Stimulated activated CD4-positive, alpha-beta T cell treated with anti-CD3 and anti-CD28 coated beads, Interleukin-15, amount 100 ng/mL, for 1 hour (primary cell): ENCODE data around the gene LEF1.
"Not testable (repeated sequence)": the region's sequence is repeated elsewhere in the genome, so short reads cannot be mapped to it uniquely, and the experiment has no call there.

Experiments
- DNase-seq, 2 donors: peaks; one replicate each; pipeline ENCODE4 v3.0.0-alpha.2; 2020; ENCODE audit warnings: low read depth in 1 of 2, low spot score in 1 of 2

LEF1 gene

DNA sequence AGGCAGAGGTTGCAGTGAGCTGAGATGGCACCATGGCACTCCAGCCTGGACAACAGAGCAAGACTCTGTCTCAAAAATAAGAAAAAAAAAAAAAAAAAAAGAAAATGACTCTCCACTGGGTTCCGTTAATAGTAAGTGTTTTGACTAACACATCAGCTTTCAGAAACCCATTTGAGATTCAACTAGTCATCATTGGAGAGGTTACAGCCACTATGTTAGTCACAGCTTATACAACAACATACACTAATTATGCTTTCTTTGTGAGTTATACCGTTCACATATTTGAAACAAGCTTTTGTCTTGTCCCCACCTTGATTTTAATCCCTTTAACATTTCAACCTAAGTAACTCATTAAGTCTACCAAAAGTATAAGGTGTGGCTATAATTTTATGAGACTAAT lies 130.8 kb downstream of the LEF1 start:
- no peak for DNase-seq

DNA sequence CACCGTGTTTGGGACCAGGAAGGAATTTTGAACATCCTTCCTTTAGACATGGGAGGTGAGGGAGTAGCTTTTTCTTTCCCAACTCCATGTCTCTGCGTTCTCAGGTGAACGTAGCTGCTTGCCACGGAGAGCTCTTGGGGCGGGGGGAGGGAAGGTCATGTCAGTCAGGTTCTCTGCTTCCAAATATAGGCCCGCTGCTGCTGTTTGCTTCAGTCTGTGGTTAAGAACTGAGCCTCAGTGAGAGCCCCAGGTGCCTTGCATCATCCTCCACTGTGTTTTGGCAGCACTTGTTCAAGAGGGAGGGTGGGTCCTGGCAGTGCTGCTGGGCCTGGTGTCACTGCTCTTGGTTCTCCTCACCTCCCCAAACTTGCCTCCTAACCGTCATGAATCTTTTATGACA lies 132.5 kb downstream of the LEF1 start:
- DNase-seq: peak in 1 of 2 donors; percentile 34

DNA sequence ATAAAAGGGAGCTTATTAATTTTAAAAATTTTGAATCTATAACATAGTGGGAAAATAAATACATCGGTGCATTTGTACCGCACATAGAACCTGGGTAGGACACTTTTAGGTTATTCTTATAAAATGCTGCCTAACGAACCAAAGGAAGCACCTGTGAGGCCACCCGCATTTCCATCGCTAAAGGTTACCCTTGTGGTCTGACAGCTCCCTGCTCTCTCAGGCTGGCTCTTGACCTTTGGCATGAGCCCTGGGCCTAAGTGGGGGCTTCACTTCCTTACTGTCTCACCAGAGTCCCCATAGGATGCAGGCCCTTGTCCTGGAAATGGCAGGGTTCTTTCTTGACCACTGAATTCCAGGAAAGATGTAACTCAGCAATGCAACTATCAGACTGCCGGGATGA lies 133.0 kb downstream of the LEF1 start:
- DNase-seq: no peak

DNA sequence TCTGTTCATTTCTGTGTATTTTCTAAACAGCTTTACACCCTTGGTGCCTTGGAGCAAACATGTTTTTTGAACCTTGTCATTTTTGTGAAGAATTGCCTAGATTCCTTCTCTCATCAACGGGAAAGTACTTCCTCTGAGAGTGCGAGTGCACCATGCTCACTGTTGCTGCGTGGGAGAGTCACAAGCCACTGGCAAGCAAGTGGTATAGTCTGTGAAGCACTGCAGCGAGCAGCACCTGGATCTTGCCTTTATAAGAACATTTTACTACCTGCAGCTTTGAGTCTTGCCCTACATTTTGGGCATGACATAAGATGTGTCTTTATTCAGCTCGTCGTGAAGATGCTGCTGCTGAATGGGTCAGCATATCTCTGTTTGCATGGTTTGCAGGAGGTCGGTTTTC lies 134.2 kb downstream of the LEF1 start:
- DNase-seq: no peak

DNA sequence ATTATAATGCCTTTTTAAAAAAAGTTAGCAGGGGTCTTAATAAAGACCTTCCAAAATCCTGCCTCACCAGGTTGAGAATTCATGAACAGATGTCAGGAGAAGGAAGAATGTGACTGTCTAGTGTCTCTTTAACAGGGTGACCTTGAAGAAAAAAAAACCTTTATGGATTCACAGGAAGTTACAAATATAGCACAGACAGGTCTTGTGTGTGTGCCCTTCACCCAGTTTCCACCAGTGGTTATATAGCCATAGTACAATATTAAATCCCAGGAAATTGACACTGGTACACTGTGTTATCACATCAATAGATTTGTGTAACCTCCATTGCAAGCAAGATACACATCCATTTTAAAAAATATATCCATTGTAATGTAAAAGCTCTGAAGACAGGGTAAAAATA lies 135.4 kb downstream of the LEF1 start:
- no peak for DNase-seq

DNA sequence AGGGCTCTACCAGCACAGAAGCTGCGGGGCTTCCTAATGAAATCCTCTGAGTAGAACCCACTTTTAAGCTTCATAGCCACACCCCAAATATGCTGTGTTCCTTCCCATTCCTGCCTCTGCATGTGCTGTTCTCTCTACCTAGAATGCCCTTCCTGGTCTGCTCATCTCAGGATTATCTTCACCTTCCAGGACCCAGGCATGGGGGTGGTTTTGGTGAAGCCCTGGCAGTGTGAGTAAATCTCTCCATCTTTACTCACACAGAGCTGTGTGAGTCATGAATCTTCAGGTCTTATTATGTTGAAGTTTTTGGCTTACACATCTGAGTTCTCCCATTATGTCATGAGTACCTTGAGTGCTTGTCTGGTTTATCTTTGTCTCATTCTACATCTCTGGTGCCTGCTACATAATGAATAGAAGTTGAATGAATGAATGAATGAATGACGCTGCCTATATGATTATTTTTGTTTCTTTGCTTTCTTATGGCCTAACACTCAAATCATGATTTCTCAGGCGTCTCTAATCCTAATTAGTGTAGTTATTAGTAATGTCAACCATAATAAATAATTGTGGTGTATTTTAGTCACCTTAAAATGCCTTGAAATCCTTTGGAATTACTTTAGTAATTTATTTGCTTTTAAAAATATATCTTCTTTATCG lies 137.2 kb downstream of the LEF1 start:
- no peak for DNase-seq

DNA sequence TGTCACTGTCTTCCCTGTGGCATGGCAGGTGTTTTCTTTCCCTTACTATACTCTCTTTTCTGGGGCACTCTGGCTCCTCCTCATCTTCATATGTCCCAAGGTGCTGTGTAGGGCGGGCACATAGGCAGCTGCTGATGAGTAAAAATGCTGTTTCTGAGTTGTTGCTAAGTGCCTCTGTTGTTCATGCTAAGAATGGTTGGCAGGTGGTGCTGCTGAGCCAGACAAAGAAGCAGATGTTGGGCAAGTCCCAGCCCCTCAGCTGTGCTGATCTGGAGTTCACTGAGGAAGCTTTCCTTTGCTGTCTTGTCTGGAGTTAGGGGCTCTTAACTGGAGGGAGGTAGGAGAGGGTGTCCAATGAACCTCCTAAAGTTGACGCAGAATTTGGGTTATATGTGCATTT lies 138.4 kb downstream of the LEF1 start:
- DNase-seq: peak; percentile 44 to 45

DNA sequence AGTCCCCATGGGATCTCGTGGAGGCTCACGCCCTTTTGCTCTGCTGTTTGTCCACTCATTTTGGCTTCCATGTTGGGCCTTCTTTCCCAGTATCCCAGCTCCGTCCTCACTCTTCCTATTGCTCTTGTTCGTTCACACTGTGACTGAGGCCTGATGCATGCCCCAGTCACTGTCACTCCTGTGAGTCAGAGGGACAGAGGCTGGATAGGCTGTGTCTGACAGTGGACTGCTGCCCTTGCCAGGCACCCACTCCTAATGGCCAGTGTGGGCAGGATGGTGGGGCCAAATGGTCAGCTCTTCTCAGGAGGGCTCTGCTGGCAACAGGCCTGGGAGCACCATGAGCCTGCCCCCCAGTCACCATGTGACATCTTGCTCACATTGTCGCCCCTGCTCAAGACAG lies 139.0 kb downstream of the LEF1 start:
- no peak for DNase-seq

DNA sequence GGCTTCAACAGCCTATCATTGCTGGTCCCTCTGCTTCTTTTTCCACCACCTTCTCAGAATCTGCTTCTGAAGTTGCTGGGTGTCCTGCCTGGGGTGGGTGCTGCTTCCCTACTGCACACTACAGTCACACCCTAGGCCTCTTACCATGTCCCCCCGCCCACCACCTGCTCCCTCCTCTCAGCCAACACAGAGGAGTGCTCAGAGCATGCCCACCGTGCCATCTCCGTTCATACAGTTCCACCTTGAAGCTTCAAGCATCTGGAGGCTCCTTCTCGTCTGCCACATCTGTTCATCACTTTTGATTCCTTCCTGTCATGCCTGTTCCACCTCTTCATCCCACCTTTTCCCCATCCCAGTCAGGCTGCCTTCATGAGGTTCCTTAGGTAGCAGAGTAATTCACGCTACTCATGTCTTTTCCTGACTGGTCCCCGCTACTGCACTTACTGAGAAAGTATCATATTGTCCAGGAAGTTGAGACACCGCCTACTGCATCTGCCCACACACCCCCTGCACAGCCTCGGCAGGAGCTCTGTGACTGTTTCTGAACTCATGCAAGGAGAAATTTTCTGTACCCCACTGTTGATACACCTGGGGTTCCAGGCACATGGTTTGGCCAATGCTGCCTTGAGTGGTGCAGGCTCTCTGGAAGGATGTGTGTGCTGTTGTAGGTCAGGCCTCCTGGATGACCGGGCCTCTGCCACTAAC lies 139.6 kb downstream of the LEF1 start:
- peak in 1 of 2 donors; percentile 44 for DNase-seq

DNA sequence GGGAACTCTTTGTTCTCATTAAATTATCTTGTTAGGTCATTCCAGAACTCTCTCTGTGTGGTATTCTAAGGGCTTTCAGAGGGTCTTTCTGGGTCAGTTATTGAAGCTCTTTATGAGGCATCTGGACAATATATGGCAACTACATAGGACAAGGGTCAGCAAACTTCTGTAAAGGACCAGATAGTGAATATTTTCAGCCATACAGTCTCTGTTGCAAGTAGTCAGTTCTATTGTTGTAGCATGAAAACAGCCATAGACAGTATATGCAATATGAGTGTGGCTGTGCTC lies 143.9 kb downstream of the LEF1 start:
- no peak for DNase-seq

DNA sequence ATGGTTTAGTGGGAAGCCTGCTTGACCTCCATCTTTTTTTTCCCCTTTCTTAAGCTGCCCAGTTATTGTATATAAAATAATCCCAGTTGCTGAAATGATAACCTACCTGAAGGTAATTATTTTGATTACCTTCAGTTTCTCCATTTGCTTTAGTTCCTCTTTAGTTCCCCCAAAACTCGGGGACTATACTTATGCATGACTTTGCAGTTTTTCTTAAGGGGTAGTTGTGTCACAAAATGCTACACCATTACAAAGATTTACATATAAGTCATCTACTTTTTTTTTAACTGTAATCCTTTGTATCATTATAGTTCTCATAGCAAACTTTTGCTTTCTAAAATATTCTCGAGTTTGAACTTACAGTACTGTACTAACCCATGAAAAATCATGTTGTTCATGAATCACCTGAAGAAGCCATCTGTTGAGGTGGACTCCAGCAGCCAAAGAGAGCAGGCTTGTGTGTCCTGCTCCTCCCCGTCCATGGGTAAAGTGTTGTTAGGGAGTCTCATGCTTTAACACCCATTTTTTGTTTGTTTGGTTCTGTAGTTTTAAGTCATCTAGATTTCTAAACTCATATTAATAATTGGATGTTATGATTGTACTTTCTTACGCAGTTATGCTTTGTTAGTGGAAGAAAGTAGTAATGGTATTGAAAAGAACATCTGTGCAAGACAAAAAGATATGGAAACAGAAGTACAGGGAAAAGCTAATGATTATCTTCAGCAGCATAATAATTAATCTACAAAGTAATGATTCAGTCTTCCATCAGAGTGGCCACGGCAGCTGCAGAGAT lies 144.5 kb downstream of the LEF1 start:
- DNase-seq: no peak

DNA sequence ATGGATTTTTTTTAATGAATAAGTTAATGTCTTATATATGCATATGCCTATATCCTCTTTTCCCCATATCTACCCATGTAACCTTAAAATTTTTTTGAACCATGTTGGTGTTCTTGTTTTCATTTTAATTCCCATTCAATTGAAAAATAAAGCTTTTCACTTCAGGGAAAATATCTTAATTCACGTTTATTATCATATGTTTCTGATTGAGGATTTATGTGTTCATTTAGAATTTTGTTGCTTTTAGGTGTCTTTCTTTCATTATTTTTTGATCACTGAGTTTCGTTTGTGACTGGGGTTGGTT lies 149.9 kb downstream of the LEF1 start:
- no peak for DNase-seq

DNA sequence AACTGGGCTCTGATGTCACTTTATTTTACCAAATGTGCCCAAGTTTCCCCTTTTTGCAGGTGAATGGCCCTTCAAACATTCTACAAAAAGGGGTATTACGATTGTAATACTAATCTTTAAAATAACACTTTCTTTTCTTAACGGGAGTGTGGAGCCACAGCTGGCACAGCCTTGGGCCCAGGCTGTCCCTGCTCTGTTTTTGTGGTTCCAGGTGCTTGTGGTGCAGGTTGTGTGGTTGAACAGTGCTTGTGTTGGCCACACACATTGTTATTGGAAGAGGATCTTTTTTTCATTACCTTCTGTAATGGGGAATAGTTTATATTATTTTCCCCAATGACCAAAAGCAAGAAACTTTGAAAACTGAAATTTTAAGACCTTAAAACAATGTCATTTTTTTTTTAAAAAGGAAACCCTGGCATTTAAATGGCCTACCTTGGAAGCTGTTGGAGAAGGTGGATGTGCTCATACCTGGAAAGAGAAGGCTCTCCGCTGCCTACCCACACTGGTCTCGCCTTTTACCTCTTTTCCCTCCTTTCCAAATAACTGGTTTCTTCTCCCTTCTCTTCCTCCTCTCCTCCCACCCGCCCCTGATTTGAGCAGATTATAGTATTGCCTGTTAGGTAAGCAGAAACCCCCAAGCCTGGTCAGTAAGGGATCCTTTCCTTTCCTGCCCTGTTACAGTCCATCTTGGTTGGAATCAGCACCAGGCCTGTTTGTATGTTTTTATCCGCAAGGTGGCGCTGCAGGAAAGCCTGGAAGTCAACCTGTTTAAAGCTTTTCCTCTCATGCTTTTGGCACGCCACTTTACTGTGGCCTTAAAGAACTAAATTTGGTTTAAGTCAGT lies 150.5 kb downstream of the LEF1 start:
- DNase-seq: peak; percentile 62 to 68

DNA sequence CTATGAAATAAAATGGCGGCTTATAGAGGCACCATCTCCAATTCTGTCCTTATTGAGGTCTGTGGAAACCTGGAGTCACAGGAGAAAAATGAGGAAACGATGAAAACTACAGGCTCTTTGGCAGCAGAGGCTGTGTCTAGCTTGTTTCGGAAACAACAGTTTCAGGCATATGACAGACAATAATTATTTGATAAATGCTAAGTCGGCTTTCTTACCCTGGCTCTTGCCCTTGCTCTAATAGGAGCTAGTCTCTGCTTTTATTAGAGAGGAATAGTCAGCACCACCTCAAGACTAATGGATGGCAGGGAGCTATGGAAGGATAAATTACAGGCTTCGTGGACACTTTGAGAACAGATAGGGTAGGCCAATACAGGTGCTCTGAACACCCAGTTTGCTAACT lies 154.8 kb downstream of the LEF1 start:
- DNase-seq: no peak

DNA sequence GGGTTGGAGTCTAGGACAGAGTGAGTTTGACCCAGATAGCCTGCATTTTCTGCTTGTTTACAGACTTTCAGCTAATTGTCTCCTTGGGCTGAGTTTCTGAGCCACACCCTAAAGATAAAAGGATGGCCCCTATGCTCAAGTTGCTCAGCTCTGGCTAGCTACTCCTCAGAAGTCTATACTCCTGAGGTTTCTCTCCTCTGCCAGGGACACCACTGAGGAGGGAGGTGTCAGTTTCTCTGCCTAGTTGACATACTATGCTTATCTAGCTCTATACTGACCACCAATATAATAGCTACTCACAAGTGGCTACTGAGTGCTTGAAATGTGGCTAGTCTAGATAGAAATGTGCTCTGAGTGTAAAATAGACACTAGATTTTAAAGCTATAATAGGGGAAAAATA lies 155.4 kb downstream of the LEF1 start:
- no peak for DNase-seq

DNA sequence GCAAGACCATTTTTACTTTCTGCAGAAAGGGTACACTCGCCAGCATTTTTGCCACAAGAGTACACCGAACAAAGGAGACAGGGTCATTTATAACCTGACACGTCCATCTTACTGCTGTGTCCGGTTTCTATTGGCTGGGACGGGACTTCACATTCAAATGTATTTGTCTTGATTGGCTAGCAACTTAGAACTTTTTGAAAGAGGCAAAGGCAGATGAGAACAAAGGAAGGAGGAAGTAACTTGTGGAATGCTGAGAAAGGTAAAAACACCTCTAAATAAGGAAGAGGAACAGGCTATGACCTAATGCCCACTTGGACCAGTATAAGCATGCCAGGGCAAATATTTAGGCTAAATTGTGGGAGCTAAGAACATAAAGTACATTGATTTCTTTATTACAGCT lies 156.3 kb downstream of the LEF1 start:
- DNase-seq: not testable (repeated sequence)

DNA sequence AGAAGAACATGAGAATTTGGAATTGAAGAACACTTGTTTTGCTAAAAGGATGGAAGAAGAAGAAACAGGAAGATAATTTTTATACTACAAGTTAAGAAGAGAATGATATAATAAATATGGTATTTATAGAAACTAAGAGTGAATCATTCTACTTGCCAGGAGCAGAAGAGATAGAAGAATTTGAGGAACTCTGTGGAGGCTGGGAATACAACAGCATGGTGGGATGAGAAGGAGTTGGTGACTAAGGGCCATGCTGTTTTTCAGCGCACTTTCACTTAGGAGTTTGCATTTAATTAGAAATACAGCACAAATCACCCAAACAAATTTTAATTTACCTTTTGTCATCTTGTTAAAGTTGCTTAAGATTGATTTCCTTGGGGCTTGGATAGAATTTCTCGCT lies 158.6 kb downstream of the LEF1 start:
- no peak for DNase-seq

DNA sequence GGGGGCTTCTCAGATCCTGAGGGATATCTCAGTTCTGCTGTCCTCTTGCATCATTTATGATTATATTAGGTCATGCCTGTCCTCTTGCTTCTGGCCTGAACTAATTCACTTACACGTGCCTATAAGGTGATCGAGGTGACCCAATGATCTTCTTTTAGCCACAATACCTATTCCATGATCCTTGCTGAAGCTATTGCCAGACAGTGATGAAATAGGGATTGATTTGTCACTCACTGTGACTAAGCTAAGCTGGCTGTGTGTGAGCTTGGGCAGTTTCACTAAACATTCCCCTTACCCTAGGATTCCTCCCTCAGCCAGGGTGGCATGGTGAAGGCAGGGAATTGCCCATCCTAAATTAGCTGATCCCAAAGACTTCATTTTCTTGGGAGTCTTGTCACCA lies 160.0 kb downstream of the LEF1 start:
- DNase-seq: no peak

DNA sequence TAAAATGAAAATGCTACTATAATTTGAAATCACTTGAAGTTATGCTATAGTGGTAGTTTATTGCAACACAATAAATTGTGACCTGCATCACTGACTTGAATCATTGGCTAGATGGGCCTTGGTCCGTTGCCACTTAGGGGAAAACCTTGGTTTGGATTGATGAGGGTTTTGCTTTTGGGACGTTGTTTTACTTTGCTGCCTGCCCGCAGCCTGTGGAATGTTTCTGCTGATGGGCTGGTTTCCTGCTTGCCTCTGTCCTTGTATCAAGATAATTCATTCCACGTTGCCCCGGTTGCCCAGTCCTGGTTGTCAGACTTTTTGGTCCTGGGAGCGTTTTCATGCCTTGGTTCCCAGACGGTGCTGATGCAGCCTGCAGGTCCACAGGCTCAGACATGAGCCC lies 160.7 kb downstream of the LEF1 start:
- DNase-seq: no peak

DNA sequence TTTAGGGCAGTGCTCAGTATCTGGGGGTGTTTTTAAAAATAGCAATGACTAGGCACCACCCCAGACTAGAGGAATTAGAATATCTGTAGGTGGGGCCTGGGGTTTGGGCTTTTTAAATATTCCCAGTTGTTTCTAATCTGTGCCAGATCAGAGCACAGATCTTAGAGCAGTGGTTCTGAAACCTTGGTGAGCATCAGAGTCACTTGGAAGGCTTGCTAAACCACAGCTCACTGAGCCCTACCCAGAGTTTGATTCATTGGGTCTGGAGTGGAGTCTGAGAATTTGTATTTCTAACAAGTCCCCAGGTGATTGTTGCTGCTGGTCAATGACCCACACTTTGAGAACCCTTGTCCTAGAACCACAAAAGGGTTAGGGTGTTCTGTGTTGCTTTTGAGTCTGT lies 162.4 kb downstream of the LEF1 start:
- DNase-seq: no peak

DNA sequence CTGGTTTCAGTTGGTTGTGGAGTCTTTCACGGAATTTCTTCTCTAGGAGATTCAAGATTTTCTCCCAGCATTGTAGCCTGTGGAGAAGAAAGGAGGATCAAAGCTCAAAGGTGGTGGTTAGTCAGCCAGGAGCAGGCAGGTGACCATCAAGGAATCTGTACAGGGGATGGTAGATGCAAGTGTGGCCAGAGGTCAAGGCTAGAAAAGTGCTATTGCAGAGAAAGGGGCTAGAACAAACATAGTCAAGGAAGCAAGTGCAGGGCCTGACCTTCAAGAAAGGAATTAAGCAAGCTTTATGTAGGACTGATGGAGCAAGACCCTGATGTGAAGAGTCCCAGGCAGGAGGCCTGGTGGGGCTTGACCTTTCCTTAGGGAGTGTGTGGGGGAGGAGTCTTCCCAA lies 162.9 kb downstream of the LEF1 start:
- DNase-seq: no peak

DNA sequence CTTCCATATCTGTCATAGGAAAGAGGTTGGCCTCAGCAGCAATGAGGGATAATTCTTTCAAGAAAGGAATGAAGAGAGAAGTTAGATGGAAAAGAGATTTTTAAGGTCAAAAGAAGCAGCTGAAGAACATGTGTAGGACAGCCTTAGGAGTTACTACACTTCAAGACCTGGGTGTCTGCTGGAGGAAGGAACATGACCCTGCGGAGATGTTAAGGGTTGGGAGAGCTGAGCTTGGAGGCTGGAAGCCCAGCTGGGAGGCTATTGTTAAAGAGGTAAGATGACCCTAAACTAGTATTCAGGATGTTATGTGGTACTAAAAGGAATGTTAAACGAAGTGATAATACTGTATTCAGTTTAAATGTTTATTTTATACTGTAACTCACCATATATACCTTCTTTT lies 164.1 kb downstream of the LEF1 start:
- no peak for DNase-seq
